H1 (cell line): ENCODE data around the gene DNMT3B. TPM values are rescaled to one million over a fixed set of nuclear protein-coding genes. Genes with fewer than 3 reads are reported as not detected.

Source experiments
- CTCF ChIA-PET: fragments of 300-600 bp; sonication (Branson Sonifier 250); formaldehyde crosslinking; loops from one replicate; lab custom pipeline; 2021; ENCODE audit not compliant: partially characterized antibody; lab: Charles Lee
- POLR2A ChIA-PET: fragments of 300-600 bp; sonication (Branson Sonifier 250); formaldehyde crosslinking; loops from one replicate; lab custom pipeline; 2021; ENCODE audit warnings: inconsistent platforms; ENCODE audit not compliant: partially characterized antibody; lab: Charles Lee
- DNase-seq, 2 experiments: peaks; one replicate each; pipeline versions ENCODE4 v3.0.0 to v3.0.0-alpha.2; 2010 to 2022; ENCODE audit warnings: low spot score in 2 of 2, low read depth in 1 of 2, mixed read lengths in 1 of 2
- FAIRE-seq: peaks from 2 replicates; lab custom pipeline; 2011; peaks lifted over from hg19 to GRCh38; lab: Jason Lieb, UNC
- H2AFZ ChIP-seq: 2 replicates; pipeline ENCODE4 v1.8.1; 2012; ENCODE audit warnings: low read length, inconsistent platforms
- H2AK5ac ChIP-seq: 2 replicates; pipeline ENCODE4 v1.6.1; 2013; ENCODE audit warnings: low read depth, low read length
- H2BK120ac ChIP-seq: replicated peaks from 2 replicates; pipeline ENCODE3; 2013; ENCODE audit warnings: low read depth, low read length, inconsistent platforms
- H2BK12ac ChIP-seq: 2 replicates; pipeline ENCODE4 v1.6.1; 2013; ENCODE audit warnings: low read depth, low read length
- H2BK15ac ChIP-seq: 2 replicates; pipeline ENCODE4 v1.6.1; 2013; ENCODE audit warnings: low read length
- H2BK20ac ChIP-seq: 2 replicates; pipeline ENCODE4 v1.6.1; 2013; ENCODE audit warnings: low read length
- H2BK5ac ChIP-seq: 2 replicates; pipeline ENCODE4 v1.6.1; 2013; ENCODE audit warnings: low read depth, low read length
- H3K14ac ChIP-seq: 2 replicates; pipeline ENCODE4 v1.6.1; 2013; ENCODE audit warnings: inconsistent platforms; ENCODE audit not compliant: insufficient read length
- H3K18ac ChIP-seq: 2 replicates; pipeline ENCODE4 v1.6.1; 2013; ENCODE audit warnings: low read length; ENCODE audit errors: extremely low read depth
- H3K23ac ChIP-seq: 2 replicates; pipeline ENCODE4 v1.6.1; 2013; ENCODE audit warnings: inconsistent platforms; ENCODE audit not compliant: insufficient read length
- H3K23me2 ChIP-seq: 2 replicates; pipeline ENCODE4 v1.6.1; 2013; ENCODE audit warnings: low read depth, low read length
- H3K27ac ChIP-seq: 2 replicates; pipeline ENCODE4 v1.6.1; 2011; ENCODE audit warnings: low read depth, low read length, inconsistent platforms
- H3K27me3 ChIP-seq, 4 experiments: replicated peaks in 1 of 4; 1 replicate in 1 of 4; 2 replicates in 3 of 4; pipeline versions ENCODE4 v1.6.1 to v1.8.1; 2011 to 2013; ENCODE audit warnings: low read length in 3 of 4, mild to moderate bottlenecking in 3 of 4, inconsistent platforms in 2 of 4, mixed read lengths in 2 of 4, moderate library complexity in 1 of 4; ENCODE audit not compliant: control insufficient read depth in 3 of 4, insufficient read depth in 3 of 4; ENCODE audit errors: extremely low read depth in 1 of 4
- H3K36me3 ChIP-seq, 4 experiments: 2 replicates each; pipeline versions ENCODE4 v1.6.1 to v1.8.1; 2011 to 2013; ENCODE audit warnings: mild to moderate bottlenecking in 4 of 4, low read length in 3 of 4, moderate library complexity in 2 of 4, control low read depth in 1 of 4, inconsistent platforms in 1 of 4; ENCODE audit not compliant: insufficient read depth in 4 of 4, control insufficient read depth in 2 of 4
- H3K4ac ChIP-seq: replicated peaks from 2 replicates; pipeline ENCODE3; 2013; ENCODE audit warnings: low read length, low read depth, mixed read lengths, inconsistent platforms; ENCODE audit not compliant: insufficient read length
- H3K4me1 ChIP-seq, 4 experiments: replicated peaks in 1 of 4; 1 replicate in 1 of 4; 2 replicates in 3 of 4; pipeline versions ENCODE4 v1.6.1 to v1.8.1; 2011 to 2013; ENCODE audit warnings: low read length in 3 of 4, inconsistent platforms in 2 of 4, mixed read lengths in 1 of 4; ENCODE audit not compliant: insufficient read depth in 4 of 4, control insufficient read depth in 3 of 4
- H3K4me2 ChIP-seq, 2 experiments: 2 replicates each; pipeline versions ENCODE4 v1.6.1 to v1.8.1; 2011 to 2013; ENCODE audit warnings: low read depth in 2 of 2, low read length in 2 of 2, control low read depth in 1 of 2, inconsistent platforms in 1 of 2, mild to moderate bottlenecking in 1 of 2; ENCODE audit not compliant: insufficient read depth in 1 of 2
- H3K4me3 ChIP-seq, 4 experiments: fragments of 200-600, 300-600 bp in 1 of 4; sonication (generic), shearing (Covaris generic), sonication (Bioruptor Twin) in 1 of 4; 2 replicates each; pipeline versions ENCODE4 v1.5.1 to v1.8.1; 2011 to 2016; ENCODE audit warnings: low read length in 4 of 4, low read depth in 3 of 4, control low read depth in 2 of 4, inconsistent platforms in 2 of 4, mild to moderate bottlenecking in 2 of 4, mixed read lengths in 1 of 4, moderate library complexity in 1 of 4; ENCODE audit not compliant: insufficient read depth in 2 of 4; ENCODE audit errors: extremely low read depth in 1 of 4
- H3K56ac ChIP-seq: replicated peaks from 2 replicates; pipeline ENCODE3; 2013; ENCODE audit warnings: low read depth, mild to moderate bottlenecking, mixed read lengths, low read length, inconsistent platforms; ENCODE audit not compliant: insufficient read length
- H3K79me1 ChIP-seq: 2 replicates; pipeline ENCODE4 v1.6.1; 2013; ENCODE audit warnings: low read depth, low read length, control low read depth
- H3K79me2 ChIP-seq, 2 experiments: 2 replicates each; pipeline versions ENCODE4 v1.6.1 to v1.8.1; 2012 to 2013; ENCODE audit warnings: low read length in 2 of 2, mild to moderate bottlenecking in 2 of 2, inconsistent platforms in 1 of 2; ENCODE audit not compliant: insufficient read depth in 2 of 2, control insufficient read depth in 1 of 2
- H3K9ac ChIP-seq, 4 experiments: replicated peaks in 1 of 4; 1 replicate in 1 of 4; 2 replicates in 3 of 4; pipeline versions ENCODE4 v1.6.1 to v1.8.1; 2011 to 2013; ENCODE audit warnings: low read depth in 3 of 4, low read length in 3 of 4, control low read depth in 2 of 4, mild to moderate bottlenecking in 2 of 4, moderate library complexity in 2 of 4, inconsistent platforms in 1 of 4; ENCODE audit errors: extremely low read depth in 1 of 4
- H3K9me3 ChIP-seq, 2 experiments: 2 replicates each; pipeline versions ENCODE4 v1.6.1 to v1.8.1; 2012 to 2013; ENCODE audit warnings: mild to moderate bottlenecking in 2 of 2, moderate library complexity in 2 of 2, control low read depth in 1 of 2, inconsistent platforms in 1 of 2, low read depth in 1 of 2, low read length in 1 of 2, mixed read lengths in 1 of 2; ENCODE audit not compliant: insufficient read depth in 2 of 2
- H4K20me1 ChIP-seq, 2 experiments: replicated peaks in 1 of 2; 2 replicates each; pipeline versions ENCODE3 to v1.8.1; 2011 to 2013; ENCODE audit warnings: inconsistent platforms in 2 of 2, low read length in 2 of 2, mild to moderate bottlenecking in 1 of 2; ENCODE audit not compliant: insufficient read depth in 2 of 2, control insufficient read depth in 1 of 2
- H4K5ac ChIP-seq: 2 replicates; pipeline ENCODE4 v1.6.1; 2013; ENCODE audit warnings: low read length, low read depth, mixed read lengths, inconsistent platforms; ENCODE audit not compliant: insufficient read length
- H4K8ac ChIP-seq: 2 replicates; pipeline ENCODE4 v1.8.0; 2013; ENCODE audit warnings: mild to moderate bottlenecking, moderate library complexity, low read length, inconsistent platforms; ENCODE audit not compliant: insufficient read depth; ENCODE audit errors: extremely low read depth
- H4K91ac ChIP-seq: replicated peaks from 2 replicates; pipeline ENCODE3; 2013; ENCODE audit warnings: low read length, mixed read lengths, inconsistent platforms; ENCODE audit not compliant: insufficient read length
- ATF2 ChIP-seq: IDR thresholded peaks from 2 replicates; pipeline ENCODE4 v1.6.1; 2012; ENCODE audit warnings: low read length, inconsistent platforms
- CHD1 ChIP-seq: IDR thresholded peaks from 2 replicates; pipeline ENCODE4 v1.6.1; 2012; ENCODE audit warnings: low read depth, low read length, improper control_type of control experiment
- CTBP2 ChIP-seq: IDR thresholded peaks from 2 replicates; pipeline ENCODE4 v1.7.0; 2011; ENCODE audit warnings: borderline replicate concordance, mild to moderate bottlenecking, moderate library complexity, mixed read lengths, low read length; ENCODE audit not compliant: insufficient read depth, insufficient read length
- FOSL1 ChIP-seq: IDR thresholded peaks from 2 replicates; pipeline ENCODE4 v1.6.1; 2011; ENCODE audit warnings: mild to moderate bottlenecking, low read depth, low read length, moderate library complexity; ENCODE audit not compliant: insufficient read depth
- GABPA ChIP-seq: IDR thresholded peaks from 2 replicates; pipeline ENCODE4 v1.6.1; 2011; ENCODE audit warnings: mild to moderate bottlenecking, low read length, moderate library complexity, borderline replicate concordance; ENCODE audit not compliant: insufficient read depth
- GTF2F1 ChIP-seq: IDR thresholded peaks from 2 replicates; pipeline ENCODE4 v1.6.1; 2012; ENCODE audit warnings: low read depth, low read length, improper control_type of control experiment, borderline replicate concordance
- JUND ChIP-seq: IDR thresholded peaks from 2 replicates; pipeline ENCODE4 v1.6.1; 2011; ENCODE audit warnings: mild to moderate bottlenecking, improper control_type of control experiment, low read length
- NRF1 ChIP-seq: IDR thresholded peaks from 2 replicates; pipeline ENCODE4 v1.6.1; 2011; ENCODE audit warnings: mild to moderate bottlenecking, low read depth, low read length, improper control_type of control experiment
- PHF8 ChIP-seq: fragments of 200-600 bp; sonication (generic); conservative IDR thresholded peaks from 2 replicates; pipeline ENCODE4 v1.7.1; 2012; ENCODE audit warnings: low read depth, mild to moderate bottlenecking, inconsistent platforms, low read length, moderate library complexity
- POLR2A ChIP-seq, 2 experiments: IDR thresholded peaks; 1 replicate in 1 of 2; 2 replicates in 1 of 2; pipeline ENCODE4 v1.6.1; 2011; ENCODE audit warnings: low read depth in 2 of 2, low read length in 2 of 2, mild to moderate bottlenecking in 2 of 2; ENCODE audit errors: control extremely low read depth in 1 of 2
- SIX5 ChIP-seq: IDR thresholded peaks from 2 replicates; pipeline ENCODE4 v1.6.1; 2011; ENCODE audit warnings: mild to moderate bottlenecking, low read depth, low read length
- SP2 ChIP-seq: IDR thresholded peaks from 2 replicates; pipeline ENCODE4 v1.6.1; 2012; ENCODE audit warnings: mild to moderate bottlenecking, low read length, inconsistent platforms
- TAF7 ChIP-seq: optimal IDR thresholded peaks from 2 replicates; pipeline ENCODE3; 2011; ENCODE audit warnings: low read depth, mild to moderate bottlenecking, inconsistent platforms, low read length, moderate library complexity, borderline replicate concordance
- WGBS, 2 experiments: shearing (Covaris generic) in 1 of 2; methylation state at CpG; one replicate each; pipeline versions ENCODE4 v1.1.6 to v1.1.7; 2013 to 2015; ENCODE audit warnings: low lambda C conversion rate in 2 of 2, mixed read lengths in 2 of 2, inconsistent platforms in 1 of 2, low coverage in 1 of 2, missing lambda C conversion rate in 1 of 2; ENCODE audit not compliant: insufficient replicate concordance in 2 of 2, insufficient coverage in 1 of 2, insufficient read length in 1 of 2; ENCODE audit errors: extremely low coverage in 1 of 2, missing lambda C conversion rate in 1 of 2; 5-methylcytosine and 5-hydroxymethylcytosine counted together
- polyA plus RNA-seq, 7 experiments: library from polyadenylated mRNA; depleted of rRNA in 3 of 7; stranded (reverse) in 5 of 7; unstranded in 2 of 7; fragments of >200 nt in 5 of 7; fragments of 200-250 nt in 2 of 7; gene quantifications; 1 replicate in 5 of 7; 2 replicates in 1 of 7; 4 replicates in 1 of 7; pipeline versions ENCODE4 v1.2.1 to v1.2.3, GENCODE V29; 2011 to 2013; ENCODE audit warnings: missing spikeins in 2 of 7, mixed read lengths in 2 of 7
- total RNA-seq: library from RNA; stranded (reverse); fragmentation: NEBNext Ultra II Directional; extraction: Animal tissue kit (Norgen Biotek cat#: 25700); gene quantifications from 2 replicates; pipeline ENCODE4 v1.2.1, GENCODE V29; 2021

Gene DNMT3B
- total and polyA plus RNA-seq, 2 of the 8 experiments (the other 6 are each of a cell fraction or from before 2014, with no cell fraction given), result 433 to 1,016 TPM

GRCh38 chr20:32847964-32848363, 85.8 kb downstream of the DNMT3B start:
- Histone ChIP-seq H3K4ac (no peak overlapping the region), H3K27me3 (no peaks in the 10 kb centered on the region), H2BK12ac (no peak overlapping the region), H3K27ac (no peak overlapping the region), H2BK5ac (no peak overlapping the region), H4K20me1 (peaks cover 5 to 8% of the 10 kb centered on the region in 2 experiments), H3K4me1 (peaks cover 0 to 3% (median 0%) of the 10 kb centered on the region in 4 experiments; a peak in 2 of 7 replicates), H4K8ac (no peak overlapping the region), H3K9ac (no peak overlapping the region), H3K9me3 (no peaks in the 10 kb centered on the region), H2AK5ac (no peak overlapping the region), H3K79me2 (peaks cover 0 to 25% of the 10 kb centered on the region in 2 experiments), H3K23me2 (no peaks in the 10 kb centered on the region), H4K91ac (no peak overlapping the region), H3K79me1 (peaks cover 2% of the 10 kb centered on the region), H2AFZ (no peak overlapping the region), H2BK120ac (no peak overlapping the region), H3K18ac (no peak overlapping the region), H3K4me3 (no peak overlapping the region), H4K5ac (no peak overlapping the region), H2BK15ac (no peak overlapping the region), H3K36me3 (peaks cover 14 to 47% (median 16%) of the 10 kb centered on the region in 4 experiments; a peak in 7 of 8 replicates), H3K14ac (no peak overlapping the region), H3K23ac (no peak overlapping the region), H2BK20ac (no peak overlapping the region), H3K4me2 (no peak overlapping the region), H3K56ac (no peak overlapping the region)
- ChIA-PET CTCF (interaction anchor here (0.6 kb wide), 1 partner anchor 56 kb away, joined by 4 read pairs; no protein-coding TSS in a partner anchor), POLR2A (interaction anchor here (0.6 to 1.2 kb wide), 2 partner anchors 33 to 75 kb away, joined by 3 to 4 read pairs; no protein-coding TSS in a partner anchor)
- DNase-seq (no peak), FAIRE-seq (no peak)
- WGBS, 2 experiments, result 97% methylated on average over 5 of the region's 5 CpGs; no CpG with 5 or more reads in 1 of the 2 experiments
- TF ChIP-seq JUND (no peak), CHD1 (no peak), GABPA (no peak), SP2 (no peak), PHF8 (no peak), POLR2A (IDR thresholded peaks at IDR 0.05; ENCODE audit: control extremely low read depth in 1 of 2, low read depth in 2 of 2, low read length in 2 of 2) (no peak), SIX5 (no peak), TAF7 (no peak), CTBP2 (no peak), ATF2 (no peak), FOSL1 (no peak), GTF2F1 (no peak), NRF1 (no peak)
